RWPE1 (cell line): ENCODE results near the gene GNAQ.
"Not testable (repeated sequence)": the region's sequence is repeated elsewhere in the genome, so short reads cannot be mapped to it uniquely, and the experiment has no call there.

Experiments used
- CTCF ChIA-PET: fragments of 350-600 bp; sonication (Branson Sonifier 250); formaldehyde crosslinking; extraction: SDS; loops from one replicate; lab custom pipeline; 2021; lab: Yijun Ruan, JAX
- POLR2A ChIA-PET: fragments of 400-600 bp; formaldehyde crosslinking; extraction: SDS; loops from one replicate; lab custom pipeline; 2020; ENCODE audit warnings: antibody characterized with exemption; ENCODE audit not compliant: low non-redundant PET; lab: Yijun Ruan, JAX
- DNase-seq: peaks from one replicate; pipeline ENCODE4 v3.0.0; 2012; ENCODE audit warnings: low spot score
- H3K27ac ChIP-seq: fragments of 450-650 bp; 2 replicates; pipeline ENCODE4 v1.5.1; 2017
- TF ChIP-seq, protein P1 (sequence below): fragments of 450-650 bp; conservative IDR thresholded peaks from 2 replicates; pipeline ENCODE4 v1.5.1; 2017; ENCODE audit warnings: low read depth, mild to moderate bottlenecking

The GNAQ gene

GRCh38 chr9:77765781-77766259 lies 265.8 kb downstream of the GNAQ start:
- ChIA-PET CTCF (interaction anchor here (0.6 kb wide), 1 partner anchor 92 kb away, joined by 5 read pairs; no protein-coding TSS in a partner anchor), POLR2A (no interaction called here)
- TF ChIP-seq, protein P1, sequence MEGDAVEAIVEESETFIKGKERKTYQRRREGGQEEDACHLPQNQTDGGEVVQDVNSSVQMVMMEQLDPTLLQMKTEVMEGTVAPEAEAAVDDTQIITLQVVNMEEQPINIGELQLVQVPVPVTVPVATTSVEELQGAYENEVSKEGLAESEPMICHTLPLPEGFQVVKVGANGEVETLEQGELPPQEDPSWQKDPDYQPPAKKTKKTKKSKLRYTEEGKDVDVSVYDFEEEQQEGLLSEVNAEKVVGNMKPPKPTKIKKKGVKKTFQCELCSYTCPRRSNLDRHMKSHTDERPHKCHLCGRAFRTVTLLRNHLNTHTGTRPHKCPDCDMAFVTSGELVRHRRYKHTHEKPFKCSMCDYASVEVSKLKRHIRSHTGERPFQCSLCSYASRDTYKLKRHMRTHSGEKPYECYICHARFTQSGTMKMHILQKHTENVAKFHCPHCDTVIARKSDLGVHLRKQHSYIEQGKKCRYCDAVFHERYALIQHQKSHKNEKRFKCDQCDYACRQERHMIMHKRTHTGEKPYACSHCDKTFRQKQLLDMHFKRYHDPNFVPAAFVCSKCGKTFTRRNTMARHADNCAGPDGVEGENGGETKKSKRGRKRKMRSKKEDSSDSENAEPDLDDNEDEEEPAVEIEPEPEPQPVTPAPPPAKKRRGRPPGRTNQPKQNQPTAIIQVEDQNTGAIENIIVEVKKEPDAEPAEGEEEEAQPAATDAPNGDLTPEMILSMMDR, result no peak
- DNase-seq, result no peak
- H3K27ac ChIP-seq, result no peak overlapping the region

DNA sequence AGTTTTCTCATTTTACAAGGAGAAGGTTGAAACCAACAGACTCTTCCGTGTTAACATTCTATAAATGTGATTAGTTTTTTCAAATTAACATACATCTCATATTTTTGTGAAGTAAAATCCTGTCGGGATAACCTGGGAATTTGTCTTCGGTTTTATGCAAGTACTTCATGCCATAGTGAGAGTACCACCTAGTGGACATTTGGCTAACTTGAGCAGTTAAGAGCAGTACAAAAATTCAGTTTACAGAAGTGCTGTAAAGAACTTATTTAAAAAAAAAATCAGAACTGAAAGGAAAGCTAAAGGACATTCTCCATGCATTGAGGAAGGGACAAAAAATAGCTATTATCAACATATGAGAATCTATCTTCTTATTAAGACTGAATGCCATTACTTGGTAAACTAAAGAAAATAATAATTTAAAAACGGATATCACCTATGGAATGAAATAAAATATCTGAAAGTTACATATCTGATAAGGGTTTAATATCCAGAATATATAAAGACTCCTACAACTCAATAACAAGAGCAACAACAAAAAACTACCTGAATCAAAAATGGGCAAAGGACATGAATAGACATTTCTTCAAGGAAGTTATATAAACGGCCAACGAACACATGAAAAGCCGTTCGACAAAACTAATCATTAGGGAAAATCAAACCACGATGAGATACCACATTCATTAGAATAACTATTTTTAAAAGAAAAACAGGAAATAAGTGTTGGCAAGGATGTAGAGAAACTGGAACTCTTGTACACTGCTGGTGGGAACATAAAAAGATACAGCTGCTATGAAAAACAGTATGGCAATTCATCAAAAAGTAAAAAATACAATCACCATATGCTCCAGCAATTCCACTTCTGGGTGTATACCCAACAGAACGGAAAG lies 266.5 kb downstream of the GNAQ start:
- ChIA-PET POLR2A (no interaction called here), CTCF (interaction anchor here (0.6 to 0.7 kb wide), 2 partner anchors 361 to 417 kb away, joined by 3 to 5 read pairs; no protein-coding TSS in a partner anchor)
- no peak for DNase-seq
- TF ChIP-seq, protein P1, result peak; percentile 48
- no peak overlapping the region for H3K27ac ChIP-seq

DNA sequence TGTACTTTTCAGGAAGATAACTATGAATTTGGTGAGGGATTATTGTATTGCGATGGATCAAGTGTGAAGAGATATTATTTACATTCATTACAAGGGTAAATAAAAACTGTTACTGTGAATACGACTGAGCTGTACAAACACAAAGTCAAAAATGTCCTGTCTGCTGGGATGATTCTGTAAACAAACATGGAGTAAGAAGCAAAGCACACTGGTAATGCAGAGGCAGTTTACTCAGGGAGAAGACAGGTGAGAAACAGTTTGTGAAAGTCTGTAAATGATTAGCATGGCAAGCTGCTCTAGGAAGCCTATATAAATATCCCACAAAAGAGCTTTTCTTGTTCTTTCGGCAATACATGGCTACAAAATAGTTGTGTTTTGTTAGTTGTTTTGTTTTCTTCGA lies 268.0 kb downstream of the GNAQ start:
- CTCF ChIA-PET, result no interaction called here
- DNase-seq, result no peak
- H3K27ac ChIP-seq, result no peak overlapping the region
- POLR2A ChIA-PET, result no interaction called here
- TF ChIP-seq, protein P1, result no peak

- CTCF ChIA-PET, DNase-seq, H3K27ac ChIP-seq, POLR2A ChIA-PET: not testable (repeated sequence)
Observed at GRCh38 chr9:77760919-77761318, 270.7 kb downstream of the GNAQ start.

DNA sequence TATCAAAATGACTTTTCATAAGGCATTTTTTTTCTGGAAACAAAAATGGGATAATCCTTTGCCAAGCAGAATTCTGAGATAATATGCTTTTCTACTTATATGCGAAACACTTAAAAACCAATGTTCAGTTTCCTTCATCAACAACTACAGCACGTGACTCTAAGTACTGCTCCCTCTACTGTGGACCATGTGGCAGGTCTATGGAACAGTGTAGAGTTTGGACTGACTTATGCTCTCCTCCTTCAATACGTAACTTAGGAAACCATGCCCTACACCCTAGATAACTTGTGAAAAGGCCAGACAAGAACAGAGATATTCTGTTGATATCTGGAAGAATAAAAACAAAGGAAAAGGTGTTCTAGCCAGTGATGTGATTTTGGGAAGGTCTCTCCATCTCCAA lies 272.2 kb downstream of the GNAQ start:
- DNase-seq, result no peak
- no peak overlapping the region for H3K27ac ChIP-seq
- ChIA-PET CTCF (interaction anchor here (0.6 kb wide), 1 partner anchor 234 kb away, joined by 3 read pairs; no protein-coding TSS in a partner anchor), POLR2A (no interaction called here)
- TF ChIP-seq, protein P1, result no peak

GRCh38 chr9:77756449-77756848 lies 275.2 kb downstream of the GNAQ start:
- ChIA-PET CTCF (interaction anchor here (0.6 to 1.1 kb wide), 2 partner anchors 14 to 299 kb away, joined by 3 to 4 read pairs; no protein-coding TSS in a partner anchor), POLR2A (interaction anchor here (0.6 kb wide), 1 partner anchor 212 kb away, joined by 12 read pairs; no protein-coding TSS in a partner anchor)
- DNase-seq, result no peak
- TF ChIP-seq, protein P1, result no peak
- no peak overlapping the region for H3K27ac ChIP-seq
